Measurements from ENCODE around the gene ADAMTS17.
A peak's percentile ranks its signal among the peaks of the same experiment; 100 is the strongest.
"Not testable (repeated sequence)": the region's sequence is repeated elsewhere in the genome, so short reads cannot be mapped to it uniquely, and the experiment has no call there.

Gene ADAMTS17

DNA sequence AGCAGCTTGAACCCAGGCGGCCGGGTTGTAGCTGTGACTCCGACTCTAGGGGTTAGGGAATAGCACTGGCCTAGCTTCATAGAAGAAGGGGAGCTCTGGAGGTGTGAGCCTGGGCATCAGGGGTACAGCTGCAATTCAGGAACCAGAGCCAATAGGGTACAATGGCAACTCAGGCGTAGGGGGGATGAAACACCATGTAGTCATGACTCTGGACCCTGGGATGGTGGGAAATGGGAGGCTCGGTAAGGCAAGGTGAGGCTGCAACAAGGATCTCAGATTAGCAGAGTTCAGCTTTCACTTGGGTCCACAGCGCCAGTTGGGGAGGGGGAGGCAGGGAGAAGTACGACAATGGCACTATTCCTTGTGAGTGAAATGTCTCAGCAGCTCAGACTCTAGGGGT lies 398.3 kb downstream of the ADAMTS17 start:
- H3K9me3 ChIP-seq (ENCODE audit: low read length): peaks cover 12% of the 10 kb centered on the region
- no peak overlapping the region for H3K27ac ChIP-seq (ENCODE audit: low read depth, low read length)
- no peaks in the 10 kb centered on the region for H3K4me1 ChIP-seq (ENCODE audit: insufficient read depth, low read length)
- H3K27me3 ChIP-seq (ENCODE audit: control insufficient read depth in 1 of 2, insufficient read depth in 2 of 2, low read length in 2 of 2): no peaks in the 10 kb centered on the region
- no peak overlapping the region for H3K4me3 ChIP-seq (ENCODE audit: low read depth in 1 of 2, low read length in 2 of 2)
- no peak overlapping the region for H3K9ac ChIP-seq (ENCODE audit: low read length)
- no peaks in the 10 kb centered on the region for H3K36me3 ChIP-seq (ENCODE audit: insufficient read depth, low read length)

DNA sequence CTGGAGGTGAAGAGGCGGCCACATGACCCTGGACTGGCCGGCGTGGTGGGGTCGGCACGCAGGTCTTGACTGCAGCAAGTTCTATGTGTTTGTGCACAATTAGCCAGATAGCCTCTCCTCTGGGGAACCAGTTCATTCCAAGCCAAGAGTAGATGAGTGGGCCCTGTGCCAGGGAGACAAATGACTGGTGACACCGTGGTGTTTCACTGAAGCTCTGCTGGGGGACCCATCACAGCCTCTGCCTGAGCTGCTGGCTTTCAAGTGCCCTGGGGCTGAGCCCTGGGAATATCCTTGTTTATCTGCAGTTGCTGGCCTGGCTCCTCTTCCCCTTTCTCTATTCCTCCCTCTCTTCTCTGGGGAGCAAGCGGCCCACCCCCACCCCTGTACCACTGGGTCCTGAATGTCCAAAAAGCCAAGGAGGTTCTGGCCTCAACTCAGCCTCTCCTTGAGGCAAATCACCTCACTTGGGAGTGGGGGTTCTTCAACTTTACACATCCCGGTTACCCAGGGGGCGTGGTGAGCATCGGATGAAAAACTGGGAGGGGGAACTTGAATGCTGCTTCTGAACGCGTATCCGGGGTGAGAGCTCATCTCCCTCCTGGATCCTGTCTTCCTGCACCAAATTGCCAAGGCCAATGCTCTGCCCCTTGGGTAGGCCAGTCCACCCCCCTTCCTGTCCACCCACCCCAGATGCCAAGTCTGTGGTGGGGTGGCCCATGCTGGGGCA lies 408.9 kb downstream of the ADAMTS17 start:
- H3K36me3 ChIP-seq (ENCODE audit: insufficient read depth, low read length): no peaks in the 10 kb centered on the region
- no peak overlapping the region for H3K27ac ChIP-seq (ENCODE audit: low read depth, low read length)
- no peaks in the 10 kb centered on the region for H3K27me3 ChIP-seq (ENCODE audit: control insufficient read depth in 1 of 2, insufficient read depth in 2 of 2, low read length in 2 of 2)

DNA sequence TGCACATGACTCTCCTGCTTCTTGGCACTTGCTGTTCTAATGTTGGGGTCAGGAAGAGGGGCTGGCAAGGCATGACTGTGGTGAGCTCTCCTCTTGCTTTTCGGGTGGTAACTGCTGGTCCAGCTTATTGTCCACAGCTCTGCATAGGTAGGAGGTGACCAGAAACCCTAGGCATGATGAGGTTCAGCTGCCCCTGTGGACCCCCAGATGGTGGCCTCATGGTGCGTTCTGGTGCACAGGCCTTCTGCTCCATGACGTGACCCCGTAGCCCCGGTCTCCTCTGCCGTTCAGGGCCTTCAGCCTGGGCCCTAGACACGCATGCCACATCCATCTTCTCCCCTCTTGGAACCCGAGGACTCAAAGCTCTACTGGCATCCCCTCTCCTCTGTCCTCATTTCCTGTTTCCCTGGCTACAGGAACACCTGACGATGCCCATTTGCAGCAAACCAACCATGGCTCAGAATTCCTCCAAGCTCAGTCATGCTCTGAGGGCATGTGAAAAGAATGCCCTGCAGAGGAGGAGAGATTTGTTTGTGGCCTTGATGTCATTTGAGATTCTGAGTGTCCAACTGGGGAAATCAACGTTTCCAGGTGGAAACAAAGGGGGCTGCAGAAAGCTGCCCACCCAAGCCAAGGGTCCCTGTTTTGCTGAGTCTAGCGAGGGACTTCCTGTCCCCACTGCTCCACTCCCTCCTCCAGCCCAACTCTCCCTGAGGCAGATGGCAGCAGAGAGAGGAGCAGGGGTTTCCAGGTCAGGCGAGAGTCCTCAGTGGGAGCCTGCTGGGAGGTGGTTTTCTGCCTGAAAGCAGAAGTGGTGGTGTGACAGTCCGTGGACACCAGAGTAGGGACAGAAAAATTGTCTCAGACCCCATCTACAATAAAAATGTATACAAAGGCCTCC lies 409.8 kb downstream of the ADAMTS17 start:
- Histone ChIP-seq H3K36me3 (ENCODE audit: insufficient read depth, low read length) (no peaks in the 10 kb centered on the region), H3K9ac (ENCODE audit: low read length) (no peak overlapping the region), H3K4me1 (ENCODE audit: insufficient read depth, low read length) (peaks cover 4% of the 10 kb centered on the region), H3K4me3 (ENCODE audit: low read depth in 1 of 2, low read length in 2 of 2) (no peak overlapping the region), H3K27me3 (ENCODE audit: control insufficient read depth in 1 of 2, insufficient read depth in 2 of 2, low read length in 2 of 2) (no peaks in the 10 kb centered on the region), H3K27ac (ENCODE audit: low read depth, low read length) (no peak overlapping the region), H3K9me3 (ENCODE audit: low read length) (no peaks in the 10 kb centered on the region)

More for the DNA sequence above, 408.9 kb downstream of the ADAMTS17 start:
- Histone ChIP-seq H3K9me3 (ENCODE audit: low read length) (no peaks in the 10 kb centered on the region), H3K4me3 (ENCODE audit: low read depth in 1 of 2, low read length in 2 of 2) (no peak overlapping the region), H3K4me1 (ENCODE audit: insufficient read depth, low read length) (peaks cover 4% of the 10 kb centered on the region), H3K9ac (ENCODE audit: low read length) (no peak overlapping the region)

DNA sequence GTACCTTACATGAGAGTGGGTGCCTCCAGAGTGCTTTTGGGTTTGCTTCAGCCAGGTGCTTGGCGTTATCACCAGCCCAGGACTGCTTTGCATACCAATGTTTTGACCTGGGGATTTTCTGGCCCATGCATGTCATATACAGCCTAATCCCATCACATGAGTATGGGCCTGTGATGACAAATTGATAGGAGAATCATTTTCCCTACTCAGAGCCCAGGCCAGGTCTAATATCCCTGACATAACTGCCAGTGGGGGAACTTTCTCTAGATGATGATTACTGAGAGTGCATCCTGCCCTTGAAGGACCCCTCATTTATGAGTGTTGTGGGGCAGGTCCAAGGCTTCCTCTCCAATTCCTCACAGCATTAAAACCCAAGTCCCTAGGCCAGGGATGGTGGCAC lies 411.1 kb downstream of the ADAMTS17 start:
- H3K9me3 ChIP-seq (ENCODE audit: low read length): no peaks in the 10 kb centered on the region
- peaks cover 8% of the 10 kb centered on the region for H3K4me1 ChIP-seq (ENCODE audit: insufficient read depth, low read length)
- H3K4me3 ChIP-seq (ENCODE audit: low read depth in 1 of 2, low read length in 2 of 2): no peak overlapping the region
- no peaks in the 10 kb centered on the region for H3K36me3 ChIP-seq (ENCODE audit: insufficient read depth, low read length)
- H3K9ac ChIP-seq (ENCODE audit: low read length): no peak overlapping the region
- no peak overlapping the region for H3K27ac ChIP-seq (ENCODE audit: low read depth, low read length)
- no peaks in the 10 kb centered on the region for H3K27me3 ChIP-seq (ENCODE audit: control insufficient read depth in 1 of 2, insufficient read depth in 2 of 2, low read length in 2 of 2)

DNA sequence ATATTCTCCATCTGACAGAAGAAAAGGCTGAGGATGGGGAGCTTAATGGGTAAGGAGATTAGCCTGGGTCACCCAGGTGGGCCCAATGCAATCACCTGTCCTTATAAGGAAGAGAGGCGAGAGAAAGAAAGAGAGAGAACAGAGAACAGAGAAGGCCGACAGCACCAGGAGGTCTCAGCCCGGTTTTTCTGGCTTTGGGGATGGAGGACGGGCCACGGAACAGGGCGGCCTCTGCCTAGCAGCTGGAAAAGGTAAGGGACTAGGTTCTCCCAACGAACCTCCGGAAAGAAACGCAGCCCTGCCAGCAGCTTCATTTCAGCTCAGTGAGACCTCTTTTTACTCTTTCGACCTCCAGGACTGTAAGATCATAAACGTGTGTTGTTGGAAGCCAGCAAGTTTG lies 412.5 kb downstream of the ADAMTS17 start:
- Histone ChIP-seq H3K9ac (ENCODE audit: low read length) (no peak overlapping the region), H3K4me1 (ENCODE audit: insufficient read depth, low read length) (peaks cover 9% of the 10 kb centered on the region), H3K36me3 (ENCODE audit: insufficient read depth, low read length) (no peaks in the 10 kb centered on the region), H3K27me3 (ENCODE audit: control insufficient read depth in 1 of 2, insufficient read depth in 2 of 2, low read length in 2 of 2) (no peaks in the 10 kb centered on the region), H3K4me3 (ENCODE audit: low read depth in 1 of 2, low read length in 2 of 2) (no peak overlapping the region), H3K9me3 (ENCODE audit: low read length) (no peaks in the 10 kb centered on the region), H3K27ac (ENCODE audit: low read depth, low read length) (no peak overlapping the region)

DNA sequence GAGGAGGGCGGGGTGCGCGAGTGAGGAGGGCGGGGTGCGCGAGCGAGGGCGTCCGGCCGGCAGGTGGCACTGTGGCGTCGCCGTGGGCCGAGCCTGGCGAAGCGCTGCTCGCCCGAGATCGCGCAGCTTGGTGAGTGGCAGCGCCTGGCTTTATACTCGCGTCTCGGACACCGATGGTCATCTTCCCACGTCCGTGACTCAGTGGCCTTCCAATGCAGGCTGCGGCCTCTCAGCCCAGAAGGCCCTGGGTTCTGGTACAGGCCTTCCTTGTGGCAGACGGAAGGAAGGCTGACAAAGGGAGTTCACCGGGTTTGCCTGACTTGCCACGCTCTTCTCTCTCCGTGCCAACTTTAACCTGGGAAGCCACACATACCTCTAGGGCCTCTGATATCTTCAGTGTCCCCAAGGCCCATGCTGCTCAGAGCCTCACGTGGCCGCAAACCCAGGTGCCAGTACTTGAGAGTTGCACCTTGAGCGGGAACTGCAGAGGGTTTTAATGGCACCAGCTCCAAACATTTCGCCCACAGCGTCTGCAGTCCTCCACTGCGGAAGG lies 413.3 kb downstream of the ADAMTS17 start:
- Histone ChIP-seq H3K27me3 (ENCODE audit: control insufficient read depth in 1 of 2, insufficient read depth in 2 of 2, low read length in 2 of 2) (no peaks in the 10 kb centered on the region), H3K36me3 (ENCODE audit: insufficient read depth, low read length) (no peaks in the 10 kb centered on the region), H3K27ac (ENCODE audit: low read depth, low read length) (peak overlapping the region; percentile 43), H3K9me3 (ENCODE audit: low read length) (no peaks in the 10 kb centered on the region), H3K9ac (ENCODE audit: low read length) (no peak overlapping the region), H3K4me3 (ENCODE audit: low read depth in 1 of 2, low read length in 2 of 2) (peak overlapping the region; percentile 17 to 56), H3K4me1 (ENCODE audit: insufficient read depth, low read length) (peaks cover 9% of the 10 kb centered on the region)

DNA sequence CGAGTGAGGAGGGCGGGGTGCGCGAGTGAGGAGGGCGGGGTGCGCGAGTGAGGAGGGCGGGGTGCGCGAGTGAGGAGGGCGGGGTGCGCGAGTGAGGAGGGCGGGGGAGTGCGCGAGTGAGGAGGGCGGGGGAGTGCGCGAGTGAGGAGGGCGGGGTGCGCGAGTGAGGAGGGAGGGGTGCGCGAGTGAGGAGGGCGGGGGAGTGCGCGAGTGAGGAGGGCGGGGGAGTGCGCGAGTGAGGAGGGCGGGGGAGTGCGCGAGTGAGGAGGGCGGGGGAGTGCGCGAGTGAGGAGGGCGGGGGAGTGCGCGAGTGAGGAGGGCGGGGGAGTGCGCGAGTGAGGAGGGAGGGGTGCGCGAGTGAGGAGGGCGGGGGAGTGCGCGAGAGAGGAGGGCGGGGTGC lies 415.2 kb downstream of the ADAMTS17 start:
- H3K36me3 ChIP-seq (ENCODE audit: insufficient read depth, low read length); H3K9ac ChIP-seq (ENCODE audit: low read length); H3K4me1 ChIP-seq (ENCODE audit: insufficient read depth, low read length); H3K27me3 ChIP-seq (ENCODE audit: control insufficient read depth in 1 of 2, insufficient read depth in 2 of 2, low read length in 2 of 2); H3K9me3 ChIP-seq (ENCODE audit: low read length); H3K4me3 ChIP-seq (ENCODE audit: low read depth in 1 of 2, low read length in 2 of 2); H3K27ac ChIP-seq (ENCODE audit: low read depth, low read length): not testable (repeated sequence)

DNA sequence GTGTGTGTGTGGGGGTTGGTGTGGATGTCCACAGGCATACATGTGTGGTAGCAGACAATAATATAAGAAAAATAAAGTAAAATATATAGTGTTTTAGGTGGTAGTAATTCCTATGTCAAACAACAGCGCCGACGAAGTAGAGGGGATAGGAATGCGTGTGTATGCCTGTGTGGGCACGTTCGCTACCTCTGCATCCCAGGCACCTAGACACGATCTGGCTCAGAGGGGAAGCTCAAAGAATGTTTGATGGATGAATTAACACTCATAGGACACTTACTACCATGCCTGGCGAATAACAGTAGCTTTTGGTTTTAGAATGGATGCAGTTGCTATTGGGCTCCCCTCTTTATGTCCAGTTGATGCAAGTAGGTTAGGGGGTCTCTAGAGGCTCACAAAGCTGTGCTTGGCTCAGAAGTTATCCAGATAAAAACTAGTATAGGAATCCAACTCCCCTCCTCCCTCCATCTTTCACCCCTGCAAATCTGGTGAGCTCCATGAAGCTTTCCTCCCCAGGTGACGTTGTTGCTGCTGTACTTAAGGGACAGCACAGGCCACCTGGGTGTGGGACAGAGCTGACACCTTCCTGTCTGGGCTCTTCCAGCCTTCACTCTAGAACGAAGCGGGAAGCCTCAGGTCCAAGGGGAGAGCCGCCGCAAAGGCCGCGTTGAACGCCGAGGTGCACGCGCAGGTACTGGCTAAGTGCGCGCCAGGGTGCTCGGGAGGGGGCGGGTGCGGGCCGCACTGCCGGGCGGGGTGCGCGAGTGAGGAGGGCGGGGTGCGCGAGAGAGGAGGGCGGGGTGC lies 415.9 kb downstream of the ADAMTS17 start:
- H3K4me1 ChIP-seq (ENCODE audit: insufficient read depth, low read length): peaks cover 9% of the 10 kb centered on the region
- H3K9ac ChIP-seq (ENCODE audit: low read length): no peak overlapping the region
- peak overlapping the region in 1 of 2 donors; percentile 35 for H3K4me3 ChIP-seq (ENCODE audit: low read depth in 1 of 2, low read length in 2 of 2)
- H3K9me3 ChIP-seq (ENCODE audit: low read length): no peaks in the 10 kb centered on the region
- H3K36me3 ChIP-seq (ENCODE audit: insufficient read depth, low read length): no peaks in the 10 kb centered on the region
- no peak overlapping the region for H3K27ac ChIP-seq (ENCODE audit: low read depth, low read length)
- H3K27me3 ChIP-seq (ENCODE audit: control insufficient read depth in 1 of 2, insufficient read depth in 2 of 2, low read length in 2 of 2): no peaks in the 10 kb centered on the region

DNA sequence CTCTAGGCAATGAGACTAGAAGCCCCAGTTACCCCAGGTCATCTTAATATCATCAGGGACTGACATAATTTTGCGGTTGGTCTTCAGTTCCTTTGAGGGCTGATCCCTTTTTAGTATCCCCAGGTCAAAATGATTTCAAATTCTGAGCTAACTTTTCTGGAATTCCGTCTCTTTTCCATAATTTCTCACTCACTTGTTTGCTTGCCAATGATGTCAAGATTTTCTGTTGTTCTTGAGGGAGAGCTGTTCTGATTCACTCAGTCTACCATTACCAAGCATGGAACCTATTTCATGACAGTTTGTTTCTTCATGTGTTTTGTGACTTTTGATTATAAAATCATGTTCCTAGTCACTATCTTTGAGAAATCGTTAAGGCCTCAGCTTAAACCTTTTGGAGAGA lies 418.1 kb downstream of the ADAMTS17 start:
- no peaks in the 10 kb centered on the region for H3K27me3 ChIP-seq (ENCODE audit: control insufficient read depth in 1 of 2, insufficient read depth in 2 of 2, low read length in 2 of 2)
- H3K4me3 ChIP-seq (ENCODE audit: low read depth in 1 of 2, low read length in 2 of 2): no peak overlapping the region
- peaks cover 8% of the 10 kb centered on the region for H3K4me1 ChIP-seq (ENCODE audit: insufficient read depth, low read length)
- H3K36me3 ChIP-seq (ENCODE audit: insufficient read depth, low read length): no peaks in the 10 kb centered on the region
- no peak overlapping the region for H3K27ac ChIP-seq (ENCODE audit: low read depth, low read length)
- no peak overlapping the region for H3K9ac ChIP-seq (ENCODE audit: low read length)
- H3K9me3 ChIP-seq (ENCODE audit: low read length): no peaks in the 10 kb centered on the region
